Mononuclear cell (primary cell): ENCODE measurements around the gene P2RY4. TPM values are rescaled to one million over a fixed set of nuclear protein-coding genes. Genes with fewer than 3 reads are reported as not detected.
"Not testable (repeated sequence)": the region's sequence is repeated elsewhere in the genome, so short reads cannot be mapped to it uniquely, and the experiment has no call there.

ENCODE experiments used
- H3K27me3 ChIP-seq: 2 replicates; pipeline ENCODE4 v1.6.0; 2011; ENCODE audit warnings: low read length, control low read depth; ENCODE audit not compliant: insufficient read depth
- H3K4me1 ChIP-seq: 2 replicates; pipeline ENCODE4 v1.5.1; 2011; ENCODE audit warnings: mild to moderate bottlenecking, low read length, control low read depth; ENCODE audit not compliant: insufficient read depth
- H3K4me3 ChIP-seq: 2 replicates; pipeline ENCODE4 v1.5.1; 2011; ENCODE audit warnings: mild to moderate bottlenecking, low read length, moderate library complexity
- H3K9me3 ChIP-seq: 2 replicates; pipeline ENCODE4 v1.5.1; 2011; ENCODE audit warnings: low read depth, mild to moderate bottlenecking, control low read depth, low read length
- total RNA-seq: library from RNA; depleted of rRNA; stranded (reverse); fragments of >200 nt; gene quantifications from one replicate; pipeline ENCODE4 v1.2.3, GENCODE V29; 2012

Gene P2RY4
- total RNA-seq, 1 donor, result not detected

- Histone ChIP-seq H3K4me1 (no peaks in the 10 kb centered on the region), H3K4me3 (no peak overlapping the region), H3K27me3 (no peaks in the 10 kb centered on the region), H3K9me3 (no peaks in the 10 kb centered on the region)
Measured at GRCh38 chrX:70255452-70255851, 4.6 kb downstream of the P2RY4 start.

GRCh38 chrX:70254909-70255308 lies 5.1 kb downstream of the P2RY4 start:
- Histone ChIP-seq H3K27me3 (no peaks in the 10 kb centered on the region), H3K9me3 (no peaks in the 10 kb centered on the region), H3K4me3 (no peak overlapping the region), H3K4me1 (no peaks in the 10 kb centered on the region)

GRCh38 chrX:70254063-70254400 lies 6.0 kb downstream of the P2RY4 start:
- H3K4me3 ChIP-seq, result no peak overlapping the region

GRCh38 chrX:70253377-70254062 lies 6.5 kb downstream of the P2RY4 start:
- Histone ChIP-seq H3K9me3 (no peaks in the 10 kb centered on the region), H3K4me3 (no peak overlapping the region), H3K27me3 (no peaks in the 10 kb centered on the region), H3K4me1 (no peaks in the 10 kb centered on the region)

More at GRCh38 chrX:70254063-70254400, 6.0 kb downstream of the P2RY4 start:
- Histone ChIP-seq H3K4me1 (no peaks in the 10 kb centered on the region), H3K27me3 (no peaks in the 10 kb centered on the region), H3K9me3 (no peaks in the 10 kb centered on the region)

- Histone ChIP-seq H3K4me1 (no peaks in the 10 kb centered on the region), H3K4me3 (no peak overlapping the region), H3K27me3 (no peaks in the 10 kb centered on the region), H3K9me3 (no peaks in the 10 kb centered on the region)
Measured at GRCh38 chrX:70252491-70252890, 7.5 kb downstream of the P2RY4 start.

GRCh38 chrX:70247252-70247651 lies 12.8 kb downstream of the P2RY4 start:
- Histone ChIP-seq H3K4me1 (no peaks in the 10 kb centered on the region), H3K27me3 (no peaks in the 10 kb centered on the region), H3K9me3 (no peaks in the 10 kb centered on the region), H3K4me3 (no peak overlapping the region)

- no peaks in the 10 kb centered on the region for H3K27me3 ChIP-seq
- no peak overlapping the region for H3K4me3 ChIP-seq
- no peaks in the 10 kb centered on the region for H3K9me3 ChIP-seq
- H3K4me1 ChIP-seq, result no peaks in the 10 kb centered on the region
Measured at GRCh38 chrX:70244881-70245280, 15.1 kb downstream of the P2RY4 start.

GRCh38 chrX:70243601-70244000 lies 16.4 kb downstream of the P2RY4 start:
- H3K4me1 ChIP-seq, H3K4me3 ChIP-seq: not testable (repeated sequence)

GRCh38 chrX:70241501-70241900 lies 18.5 kb downstream of the P2RY4 start:
- Histone ChIP-seq H3K4me3 (no peak overlapping the region), H3K9me3 (no peaks in the 10 kb centered on the region), H3K27me3 (no peaks in the 10 kb centered on the region)

More at GRCh38 chrX:70243601-70244000, 16.4 kb downstream of the P2RY4 start:
- not testable (repeated sequence) for H3K27me3 ChIP-seq, H3K9me3 ChIP-seq

GRCh38 chrX:70240751-70241150 lies 19.3 kb downstream of the P2RY4 start:
- Histone ChIP-seq H3K27me3 (no peaks in the 10 kb centered on the region), H3K4me1 (no peaks in the 10 kb centered on the region), H3K4me3 (no peak overlapping the region), H3K9me3 (no peaks in the 10 kb centered on the region)

More at GRCh38 chrX:70241501-70241900, 18.5 kb downstream of the P2RY4 start:
- no peaks in the 10 kb centered on the region for H3K4me1 ChIP-seq

GRCh38 chrX:70234355-70234754 lies 25.6 kb downstream of the P2RY4 start, which contains the start of gene AWAT1:
AWAT1 (plus strand) TSS chrX:70234655; CDS start chrX:70234696, 41 bp downstream.
- Histone ChIP-seq H3K9me3 (no peaks in the 10 kb centered on the region), H3K4me1 (no peaks in the 10 kb centered on the region), H3K27me3 (no peaks in the 10 kb centered on the region), H3K4me3 (no peak within 1 kb of the TSS)

- Histone ChIP-seq H3K4me3 (no peak overlapping the region), H3K9me3 (no peaks in the 10 kb centered on the region), H3K27me3 (no peaks in the 10 kb centered on the region), H3K4me1 (no peaks in the 10 kb centered on the region)
Measured at GRCh38 chrX:70231666-70232065, 28.3 kb downstream of the P2RY4 start.

GRCh38 chrX:70226687-70227086 lies 33.3 kb downstream of the P2RY4 start:
- no peaks in the 10 kb centered on the region for H3K9me3 ChIP-seq
- H3K4me1 ChIP-seq, result no peaks in the 10 kb centered on the region
- H3K4me3 ChIP-seq, result no peak overlapping the region
- no peaks in the 10 kb centered on the region for H3K27me3 ChIP-seq

- Histone ChIP-seq H3K4me3 (no peak overlapping the region), H3K27me3 (no peaks in the 10 kb centered on the region), H3K4me1 (no peaks in the 10 kb centered on the region), H3K9me3 (no peaks in the 10 kb centered on the region)
Measured at GRCh38 chrX:70226048-70226447, 34.0 kb downstream of the P2RY4 start.

- no peak overlapping the region for H3K4me3 ChIP-seq
- no peaks in the 10 kb centered on the region for H3K9me3 ChIP-seq
- H3K4me1 ChIP-seq, result no peaks in the 10 kb centered on the region
- no peaks in the 10 kb centered on the region for H3K27me3 ChIP-seq
Measured at GRCh38 chrX:70219938-70220764, 39.9 kb downstream of the P2RY4 start.
